ENCODE data around the gene RER1.

The RER1 gene

GRCh38 chr1:2411801-2412394, 20.3 kb downstream of the RER1 start:
- no peaks in the 10 kb centered on the region for H3K36me3 ChIP-seq (ENCODE audit: control insufficient read depth, insufficient read depth, low read length)
- peak overlapping the region; percentile 74 for H3K9ac ChIP-seq (ENCODE audit: low read length)
- peaks cover 43% of the 10 kb centered on the region for H3K4me1 ChIP-seq (ENCODE audit: control insufficient read depth, insufficient read depth, low read length)
- H3K4me3 ChIP-seq (ENCODE audit: low read length), result peak overlapping the region; percentile 58
- no peaks in the 10 kb centered on the region for H3K9me3 ChIP-seq (ENCODE audit: control insufficient read depth, low read length)
- H3K27me3 ChIP-seq (ENCODE audit: control insufficient read depth, insufficient read depth, low read length), result peaks cover 4% of the 10 kb centered on the region

GRCh38 chr1:2412395-2412772, 20.7 kb downstream of the RER1 start, which contains the start of gene PEX10:
PEX10 (minus strand) TSS chr1:2412564; CDS start chr1:2412502, 62 bp downstream.
- no peaks in the 10 kb centered on the region for H3K36me3 ChIP-seq (ENCODE audit: control insufficient read depth, insufficient read depth, low read length)
- peaks cover 8% of the 10 kb centered on the region for H3K27me3 ChIP-seq (ENCODE audit: control insufficient read depth, insufficient read depth, low read length)
- H3K9ac ChIP-seq (ENCODE audit: low read length), result peak within 1 kb of the TSS; percentile 80
- peaks cover 44% of the 10 kb centered on the region for H3K4me1 ChIP-seq (ENCODE audit: control insufficient read depth, insufficient read depth, low read length)
- no peaks in the 10 kb centered on the region for H3K9me3 ChIP-seq (ENCODE audit: control insufficient read depth, low read length)
- H3K4me3 ChIP-seq (ENCODE audit: low read length), result peak within 1 kb of the TSS; percentile 71

- no peaks in the 10 kb centered on the region for H3K9me3 ChIP-seq (ENCODE audit: control insufficient read depth, low read length)
- peak overlapping the region; percentile 80 for H3K9ac ChIP-seq (ENCODE audit: low read length)
- H3K36me3 ChIP-seq (ENCODE audit: control insufficient read depth, insufficient read depth, low read length), result no peaks in the 10 kb centered on the region
- peaks cover 44% of the 10 kb centered on the region for H3K4me1 ChIP-seq (ENCODE audit: control insufficient read depth, insufficient read depth, low read length)
- H3K27me3 ChIP-seq (ENCODE audit: control insufficient read depth, insufficient read depth, low read length), result peaks cover 8% of the 10 kb centered on the region
- peak overlapping the region; percentile 71 for H3K4me3 ChIP-seq (ENCODE audit: low read length)
Measured at GRCh38 chr1:2412773-2413494, 21.3 kb downstream of the RER1 start.

GRCh38 chr1:2413495-2414296, 22.1 kb downstream of the RER1 start:
- peak overlapping the region; percentile 71 for H3K4me3 ChIP-seq (ENCODE audit: low read length)
- peak overlapping the region; percentile 80 for H3K9ac ChIP-seq (ENCODE audit: low read length)
- H3K9me3 ChIP-seq (ENCODE audit: control insufficient read depth, low read length), result no peaks in the 10 kb centered on the region
- no peaks in the 10 kb centered on the region for H3K36me3 ChIP-seq (ENCODE audit: control insufficient read depth, insufficient read depth, low read length)
- peaks cover 44% of the 10 kb centered on the region for H3K4me1 ChIP-seq (ENCODE audit: control insufficient read depth, insufficient read depth, low read length)
- peaks cover 8% of the 10 kb centered on the region for H3K27me3 ChIP-seq (ENCODE audit: control insufficient read depth, insufficient read depth, low read length)

GRCh38 chr1:2414297-2414958, 22.8 kb downstream of the RER1 start:
- Histone ChIP-seq H3K9me3 (ENCODE audit: control insufficient read depth, low read length) (no peaks in the 10 kb centered on the region), H3K27me3 (ENCODE audit: control insufficient read depth, insufficient read depth, low read length) (peaks cover 8% of the 10 kb centered on the region), H3K36me3 (ENCODE audit: control insufficient read depth, insufficient read depth, low read length) (no peaks in the 10 kb centered on the region), H3K4me3 (ENCODE audit: low read length) (peak overlapping the region; percentile 36), H3K9ac (ENCODE audit: low read length) (peak overlapping the region; percentile 80), H3K4me1 (ENCODE audit: control insufficient read depth, insufficient read depth, low read length) (peaks cover 44% of the 10 kb centered on the region)

GRCh38 chr1:2415337-2415736, 23.7 kb downstream of the RER1 start:
- no peaks in the 10 kb centered on the region for H3K36me3 ChIP-seq (ENCODE audit: control insufficient read depth, insufficient read depth, low read length)
- H3K9me3 ChIP-seq (ENCODE audit: control insufficient read depth, low read length), result no peaks in the 10 kb centered on the region
- H3K4me3 ChIP-seq (ENCODE audit: low read length), result no peak overlapping the region
- H3K4me1 ChIP-seq (ENCODE audit: control insufficient read depth, insufficient read depth, low read length), result peaks cover 44% of the 10 kb centered on the region
- H3K9ac ChIP-seq (ENCODE audit: low read length), result peak overlapping the region; percentile 65
- peaks cover 8% of the 10 kb centered on the region for H3K27me3 ChIP-seq (ENCODE audit: control insufficient read depth, insufficient read depth, low read length)

GRCh38 chr1:2415801-2416208, 24.2 kb downstream of the RER1 start:
- peak overlapping the region; percentile 65 for H3K9ac ChIP-seq (ENCODE audit: low read length)
- peaks cover 8% of the 10 kb centered on the region for H3K27me3 ChIP-seq (ENCODE audit: control insufficient read depth, insufficient read depth, low read length)
- no peaks in the 10 kb centered on the region for H3K36me3 ChIP-seq (ENCODE audit: control insufficient read depth, insufficient read depth, low read length)
- H3K4me1 ChIP-seq (ENCODE audit: control insufficient read depth, insufficient read depth, low read length), result peaks cover 44% of the 10 kb centered on the region
- no peak overlapping the region for H3K4me3 ChIP-seq (ENCODE audit: low read length)
- H3K9me3 ChIP-seq (ENCODE audit: control insufficient read depth, low read length), result no peaks in the 10 kb centered on the region

- Histone ChIP-seq H3K27me3 (ENCODE audit: control insufficient read depth, insufficient read depth, low read length) (peaks cover 8% of the 10 kb centered on the region), H3K9ac (ENCODE audit: low read length) (peak overlapping the region; percentile 65), H3K9me3 (ENCODE audit: control insufficient read depth, low read length) (no peaks in the 10 kb centered on the region), H3K4me3 (ENCODE audit: low read length) (no peak overlapping the region), H3K36me3 (ENCODE audit: control insufficient read depth, insufficient read depth, low read length) (no peaks in the 10 kb centered on the region), H3K4me1 (ENCODE audit: control insufficient read depth, insufficient read depth, low read length) (peaks cover 43% of the 10 kb centered on the region)
Measured at GRCh38 chr1:2416403-2416802, 24.8 kb downstream of the RER1 start.

- Histone ChIP-seq H3K4me3 (ENCODE audit: low read length) (no peak overlapping the region), H3K9me3 (ENCODE audit: control insufficient read depth, low read length) (no peaks in the 10 kb centered on the region), H3K36me3 (ENCODE audit: control insufficient read depth, insufficient read depth, low read length) (no peaks in the 10 kb centered on the region), H3K27me3 (ENCODE audit: control insufficient read depth, insufficient read depth, low read length) (peaks cover 8% of the 10 kb centered on the region), H3K4me1 (ENCODE audit: control insufficient read depth, insufficient read depth, low read length) (peaks cover 37% of the 10 kb centered on the region), H3K9ac (ENCODE audit: low read length) (peak overlapping the region; percentile 65)
Measured at GRCh38 chr1:2417083-2417832, 25.6 kb downstream of the RER1 start.

GRCh38 chr1:2417833-2418225, 26.2 kb downstream of the RER1 start:
- Histone ChIP-seq H3K27me3 (ENCODE audit: control insufficient read depth, insufficient read depth, low read length) (peaks cover 8% of the 10 kb centered on the region), H3K4me1 (ENCODE audit: control insufficient read depth, insufficient read depth, low read length) (peaks cover 37% of the 10 kb centered on the region)

GRCh38 chr1:2418791-2419320, 27.2 kb downstream of the RER1 start:
- Histone ChIP-seq H3K9ac (ENCODE audit: low read length) (no peak overlapping the region), H3K4me3 (ENCODE audit: low read length) (no peak overlapping the region), H3K9me3 (ENCODE audit: control insufficient read depth, low read length) (no peaks in the 10 kb centered on the region), H3K27me3 (ENCODE audit: control insufficient read depth, insufficient read depth, low read length) (peaks cover 8% of the 10 kb centered on the region), H3K36me3 (ENCODE audit: control insufficient read depth, insufficient read depth, low read length) (no peaks in the 10 kb centered on the region), H3K4me1 (ENCODE audit: control insufficient read depth, insufficient read depth, low read length) (peaks cover 29% of the 10 kb centered on the region)

More at GRCh38 chr1:2417833-2418225, 26.2 kb downstream of the RER1 start:
- Histone ChIP-seq H3K4me3 (ENCODE audit: low read length) (no peak overlapping the region), H3K9me3 (ENCODE audit: control insufficient read depth, low read length) (no peaks in the 10 kb centered on the region), H3K9ac (ENCODE audit: low read length) (no peak overlapping the region), H3K36me3 (ENCODE audit: control insufficient read depth, insufficient read depth, low read length) (no peaks in the 10 kb centered on the region)

Measured in mucosa of stomach (tissue), 1 donor.